NCI-H1930 (cell line): Measurements from ENCODE around the gene MAFF.

ENCODE experiments used
- DNase-seq, 2 experiments: peaks; one replicate each; lab custom pipeline; 2025; lab: John Stamatoyannopoulos, UW

The MAFF gene

DNA sequence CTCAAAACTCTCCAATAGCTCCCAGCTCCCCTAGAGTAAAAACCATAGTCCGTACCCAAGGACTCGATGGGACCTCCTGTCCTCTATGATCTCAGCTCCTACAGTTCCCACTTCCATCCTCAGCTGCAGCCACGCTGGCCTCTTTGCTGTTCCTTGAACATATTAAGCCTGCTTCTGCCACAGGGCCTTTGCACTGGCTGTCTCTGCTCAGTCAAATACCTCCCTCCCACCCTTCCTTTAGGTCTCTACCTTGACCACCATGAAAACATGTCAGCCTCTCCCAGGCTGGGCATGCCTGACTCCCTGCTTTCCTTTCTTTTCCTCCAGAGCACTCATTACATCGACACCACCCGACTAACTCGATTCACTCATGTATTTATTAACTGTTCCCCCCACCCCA, 46.5 kb downstream of the MAFF start:
- DNase-seq = no peak

DNA sequence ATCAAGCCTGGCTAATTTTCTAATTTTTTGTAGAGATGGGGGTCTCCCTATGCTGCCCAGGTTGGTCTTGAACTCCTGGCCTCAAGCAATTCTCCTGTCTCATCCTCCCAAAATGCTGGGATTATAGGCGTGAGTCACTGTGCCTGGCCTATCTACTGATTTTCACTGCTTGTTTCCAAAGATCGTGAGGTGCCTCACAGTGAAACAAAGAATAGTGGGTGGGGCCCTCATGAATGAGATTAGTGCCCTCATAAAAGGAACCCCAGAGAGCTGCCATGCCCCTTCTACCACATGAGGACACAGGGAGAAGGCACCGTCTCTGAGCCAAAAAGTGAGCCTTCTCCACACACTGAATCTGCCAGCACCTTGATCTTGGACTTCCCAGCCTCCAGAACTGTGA, 47.5 kb downstream of the MAFF start:
- DNase-seq = no peak

DNA sequence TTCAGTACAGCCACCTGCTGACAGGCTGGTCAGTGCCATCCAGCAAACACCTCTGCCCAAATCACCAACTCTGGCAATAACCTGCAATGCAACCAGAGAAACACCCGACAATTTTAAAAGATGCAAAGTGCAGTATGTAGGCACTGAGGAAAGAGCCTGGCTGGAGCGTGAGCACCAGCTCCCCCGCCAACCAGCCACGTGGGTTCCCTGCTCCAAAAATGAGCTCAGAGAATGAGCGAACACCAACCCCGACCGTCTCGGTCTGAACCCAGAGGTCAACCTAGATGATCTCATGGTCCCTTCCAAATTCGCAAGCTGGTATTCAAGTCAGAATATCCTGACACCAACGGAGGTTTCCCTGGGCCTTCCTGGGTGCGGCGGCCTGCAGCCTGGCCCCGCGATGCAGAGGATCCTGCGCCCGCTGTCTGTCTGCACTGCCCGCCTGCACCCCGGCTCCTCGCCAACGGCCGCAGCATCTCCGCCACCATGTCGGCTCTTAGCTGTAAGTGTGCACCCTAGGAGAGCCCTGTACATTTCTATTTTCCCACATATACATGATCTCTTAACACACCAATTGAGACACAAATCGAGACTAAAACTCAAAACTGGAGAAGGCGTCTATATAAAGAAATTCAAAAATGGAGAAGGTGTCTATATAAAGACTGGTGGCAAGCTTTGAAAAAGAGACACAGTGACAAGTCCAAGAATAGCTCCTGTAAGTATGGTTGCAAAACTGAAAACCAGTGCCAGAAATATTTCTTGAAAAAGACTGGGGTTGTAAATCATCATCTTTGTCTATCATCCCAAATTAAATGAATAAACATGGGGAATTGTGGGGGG, 48.2 kb downstream of the MAFF start:
- DNase-seq = no peak

DNA sequence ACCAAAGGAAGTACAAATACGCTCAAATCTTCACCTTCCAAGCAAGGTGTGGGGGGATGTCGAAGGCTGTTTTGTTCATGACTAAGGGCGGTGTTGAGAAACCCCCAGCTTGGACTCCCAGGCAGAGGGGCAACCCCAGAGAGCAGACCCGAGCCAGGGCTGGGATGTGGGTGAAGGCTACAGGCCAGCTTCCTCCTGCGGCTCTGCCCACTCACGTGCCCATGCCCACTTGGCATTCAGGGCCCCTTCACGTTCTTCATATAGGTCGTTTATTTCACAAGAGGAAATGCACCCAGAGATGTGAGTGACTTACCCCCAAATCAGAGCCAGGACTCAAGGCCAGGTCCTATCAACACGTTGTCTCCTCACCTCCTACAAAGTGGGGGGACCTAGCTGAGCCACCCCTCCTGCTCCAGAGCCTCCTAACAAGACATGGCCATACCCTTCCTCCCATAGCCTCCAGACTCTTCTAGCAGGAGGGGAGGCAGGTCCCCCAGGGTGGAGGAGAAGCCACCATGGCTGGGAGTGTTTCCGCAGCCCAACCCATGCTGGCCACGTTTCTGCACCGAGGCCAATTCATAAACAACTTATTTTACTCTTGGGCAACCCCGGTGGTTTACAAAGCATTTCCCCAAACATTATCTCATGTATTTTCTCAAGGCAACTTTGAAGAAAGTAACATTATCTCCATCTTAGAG, 49.0 kb downstream of the MAFF start:
- no peak for DNase-seq

DNA sequence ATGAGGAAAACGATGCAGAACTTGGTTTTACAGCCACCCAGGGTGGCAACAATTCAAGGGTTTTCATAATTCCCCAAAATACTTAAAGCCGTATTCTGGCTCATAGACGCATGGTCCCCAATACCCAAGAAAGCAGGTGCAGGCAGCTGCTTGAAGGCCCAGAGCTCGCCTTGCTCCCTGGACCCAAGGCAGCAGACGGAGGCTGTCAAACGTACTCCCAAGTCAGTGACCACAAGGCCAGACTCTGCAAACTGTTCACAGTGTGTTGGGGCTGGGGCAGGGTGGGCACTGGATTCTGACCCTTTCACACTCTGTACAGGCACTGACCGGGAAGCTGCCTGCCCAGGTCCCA, 49.5 kb downstream of the MAFF start:
- no peak for DNase-seq

DNA sequence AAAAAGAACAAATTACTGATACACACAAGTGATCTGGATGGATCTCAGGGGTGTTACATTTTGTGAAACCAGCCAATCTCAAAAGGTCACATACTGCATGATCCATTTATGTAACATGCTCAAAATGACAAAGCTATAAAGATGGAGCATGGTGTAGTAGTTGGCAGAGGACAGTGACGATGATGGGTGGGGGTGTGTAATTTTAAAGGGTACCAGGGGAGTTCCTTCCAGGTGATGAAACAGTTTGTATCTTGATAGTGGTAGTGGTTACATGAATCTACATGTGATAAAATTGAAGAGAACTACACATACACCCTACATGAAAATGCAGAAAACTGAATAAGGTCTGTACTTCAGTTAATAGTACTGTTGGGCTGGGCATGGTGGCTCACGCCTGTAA, 53.9 kb downstream of the MAFF start:
- no peak for DNase-seq

DNA sequence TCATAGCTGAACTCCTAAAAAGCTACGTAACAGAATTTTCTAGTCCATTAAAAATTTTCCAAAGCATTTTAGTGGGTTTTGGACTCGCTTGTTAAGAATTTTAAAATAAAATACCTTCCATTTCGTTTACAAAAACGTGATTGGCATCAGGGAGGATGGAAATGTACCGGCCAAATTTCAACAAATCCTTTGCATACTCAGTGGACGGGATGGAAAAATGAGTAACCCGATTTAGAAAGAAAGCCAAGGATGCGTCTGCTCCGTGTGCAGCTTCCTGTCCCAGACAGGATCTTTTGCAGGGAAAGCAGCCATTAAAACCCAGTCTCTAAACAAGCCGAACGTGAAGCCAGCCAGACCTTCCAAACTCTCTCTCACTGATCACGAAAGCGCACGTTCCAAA, 55.4 kb downstream of the MAFF start:
- no peak for DNase-seq

DNA sequence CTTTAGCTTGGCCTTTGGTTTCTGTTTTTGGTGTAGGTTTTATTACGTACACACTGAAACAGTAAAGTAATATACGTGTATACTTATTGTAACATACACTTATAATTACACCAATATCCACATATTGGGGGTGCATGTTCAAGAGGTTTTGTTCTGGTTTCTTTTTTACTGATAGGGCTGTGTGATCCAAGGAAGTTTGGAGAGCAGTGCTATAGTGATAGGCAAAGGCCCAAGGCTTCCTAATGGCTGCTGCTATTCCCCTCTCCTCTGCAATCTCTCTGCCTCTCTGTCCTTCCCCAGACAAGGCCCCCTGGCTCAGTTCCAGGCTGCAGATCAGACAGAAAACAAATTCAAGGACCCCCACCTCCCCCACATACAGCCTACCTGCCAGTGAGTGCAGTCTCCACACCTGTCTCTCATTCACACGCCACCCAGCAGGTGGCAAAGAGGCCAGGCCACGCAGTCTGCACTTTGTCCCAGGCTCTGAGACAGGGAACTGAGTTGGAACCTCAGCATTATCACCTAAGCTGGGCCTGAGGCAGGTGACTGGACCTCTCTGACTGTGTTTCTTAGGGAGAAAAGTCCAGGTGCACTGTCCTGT, 56.0 kb downstream of the MAFF start:
- no peak for DNase-seq

DNA sequence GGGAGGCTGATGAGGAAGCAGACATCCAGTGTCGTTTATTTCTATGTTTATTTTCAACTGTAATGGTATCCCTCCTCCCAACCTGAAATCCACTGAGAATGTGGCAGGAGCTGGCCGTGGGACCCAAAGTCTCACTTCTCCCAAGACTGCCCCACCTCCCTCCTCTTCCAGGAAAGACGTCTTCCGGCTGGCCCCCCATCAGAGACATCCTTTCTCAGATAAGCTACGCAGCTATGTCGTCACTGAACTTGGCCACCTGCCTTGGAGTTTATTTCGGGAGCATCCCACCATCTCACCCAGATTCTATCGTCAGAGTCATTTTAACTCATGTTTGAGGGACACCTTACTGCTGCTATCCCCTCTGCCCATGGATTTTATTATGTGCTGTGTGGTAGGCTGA, 57.1 kb downstream of the MAFF start:
- no peak for DNase-seq

DNA sequence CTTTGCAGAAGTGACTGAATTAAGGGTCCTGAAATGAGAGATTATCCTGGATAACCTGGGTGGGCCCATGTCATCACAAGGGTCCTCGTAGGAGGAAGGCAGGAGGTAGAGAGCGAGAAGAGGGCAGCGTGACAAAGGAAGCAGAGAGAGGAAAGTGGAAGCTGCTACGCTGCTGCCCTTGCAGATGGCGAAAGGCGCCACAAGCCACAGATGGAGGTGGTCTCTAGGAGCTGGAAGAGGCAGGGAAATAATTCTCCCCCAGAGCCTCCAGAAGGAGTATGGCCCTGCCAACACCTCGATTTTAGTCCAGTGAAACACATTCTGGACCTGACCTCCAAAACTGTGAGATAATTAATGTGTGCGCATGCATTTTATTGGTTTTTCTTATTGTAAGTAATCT, 57.6 kb downstream of the MAFF start:
- no peak for DNase-seq

DNA sequence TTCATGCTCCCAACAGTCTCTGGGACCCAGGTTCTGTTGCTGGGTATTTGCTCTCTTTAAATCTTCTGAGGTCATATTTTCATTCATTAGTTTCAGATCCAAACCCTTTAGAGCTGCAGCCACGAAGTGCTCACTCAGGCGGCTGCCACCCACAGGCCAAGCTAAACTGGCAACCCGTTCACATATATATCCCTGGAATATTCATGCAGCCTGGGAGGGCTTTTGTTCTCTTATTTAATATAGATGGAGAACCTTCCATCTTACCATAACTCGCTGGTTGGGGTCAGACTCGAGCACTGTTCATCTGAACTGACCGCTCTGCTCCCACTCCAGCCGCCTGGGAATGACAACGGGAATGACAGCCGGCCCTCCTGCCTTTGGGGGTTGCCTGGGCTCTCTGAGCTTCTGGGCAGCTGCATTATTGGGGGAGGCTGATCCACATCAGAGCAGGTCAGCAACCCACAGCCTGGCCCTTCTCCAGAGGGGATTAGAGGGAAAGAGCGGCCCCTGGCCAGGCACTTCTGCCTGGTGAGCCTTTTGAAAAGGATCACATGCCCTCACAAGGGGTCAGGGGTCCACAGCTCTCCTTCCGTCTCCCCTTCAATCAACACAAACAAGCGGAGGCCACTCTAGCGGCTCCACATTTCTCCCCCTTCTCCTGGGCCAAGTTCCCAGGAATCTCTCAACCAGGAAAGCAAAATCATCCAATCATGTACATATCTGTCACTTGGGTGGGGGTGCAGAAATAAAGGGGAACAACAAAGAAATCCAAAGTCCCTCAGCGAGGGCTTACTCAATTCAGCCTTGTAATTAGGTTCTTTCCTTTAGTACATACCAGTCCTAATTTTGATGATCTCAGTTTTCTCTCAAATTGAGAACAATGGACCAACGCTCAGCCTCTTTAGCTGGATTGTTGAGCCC, 59.2 kb downstream of the MAFF start:
- no peak for DNase-seq

DNA sequence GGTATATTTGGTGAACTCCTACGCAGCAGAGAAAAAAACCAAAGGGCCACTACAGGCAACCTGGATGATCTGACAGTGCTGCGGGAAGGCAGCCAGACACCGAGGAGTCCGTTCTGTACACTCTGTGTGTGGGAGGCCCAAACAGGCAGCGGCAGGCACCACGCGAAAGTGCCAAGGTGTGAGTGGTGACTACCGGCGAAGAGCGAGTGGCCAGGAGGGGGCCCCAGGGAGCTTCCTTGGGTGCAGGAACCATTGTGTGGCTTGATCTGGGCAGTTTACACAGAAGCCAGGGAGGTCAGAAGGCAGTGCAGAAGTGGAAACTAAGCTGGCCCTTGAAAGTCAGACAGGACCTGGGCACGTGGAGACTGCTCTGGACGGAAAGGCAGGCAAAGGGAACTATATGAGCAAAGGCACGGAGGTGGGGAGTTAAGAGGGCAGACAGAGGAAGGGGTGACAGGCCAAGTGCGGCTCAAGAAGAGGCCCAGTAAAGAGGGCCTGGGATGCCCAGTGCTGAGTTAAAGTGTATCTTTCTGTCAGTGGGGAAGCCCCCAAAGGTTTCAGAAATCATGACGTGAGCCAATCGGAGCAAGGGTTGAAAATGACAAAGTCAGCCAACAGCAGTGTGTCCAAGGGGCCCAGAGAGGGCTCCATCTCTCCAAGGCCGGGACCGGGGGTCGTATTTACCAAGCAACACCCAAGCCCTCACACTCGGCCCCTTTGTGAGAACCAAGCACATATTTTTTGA, 60.4 kb downstream of the MAFF start:
- no peak for DNase-seq

DNA sequence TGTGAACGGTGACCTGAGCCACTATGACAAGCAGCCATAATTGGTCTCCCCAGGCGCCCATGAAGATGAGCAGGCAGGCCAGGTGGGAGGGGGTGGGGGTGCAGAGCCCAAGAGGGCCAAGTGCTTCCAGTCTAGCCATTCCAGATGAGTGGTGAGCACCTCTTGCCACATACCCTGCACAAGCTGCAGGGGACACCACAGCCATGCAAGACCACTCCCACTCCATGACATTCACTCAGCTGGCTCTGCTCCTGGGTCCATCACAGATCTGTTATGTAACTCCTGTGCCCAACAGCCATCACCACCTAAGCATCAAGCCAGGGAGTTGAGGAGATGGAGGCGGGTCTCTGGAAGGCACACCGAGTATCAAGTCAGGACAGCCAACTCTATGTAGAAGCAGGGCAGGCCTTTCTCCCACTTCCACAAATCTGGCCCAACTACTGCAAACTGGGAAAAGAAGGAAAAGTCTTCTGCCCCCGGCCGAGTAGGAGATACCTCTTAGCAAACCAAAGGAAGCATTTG, 62.6 kb downstream of the MAFF start:
- no peak for DNase-seq
